ENCODE measurements around the gene PAM. TPM values are rescaled to one million over a fixed set of nuclear protein-coding genes. Genes with fewer than 3 reads are reported as not detected.

PAM gene
- total and polyA plus RNA-seq, 4 donors = 8.2 to 27.5 (median 13.7) TPM

DNA sequence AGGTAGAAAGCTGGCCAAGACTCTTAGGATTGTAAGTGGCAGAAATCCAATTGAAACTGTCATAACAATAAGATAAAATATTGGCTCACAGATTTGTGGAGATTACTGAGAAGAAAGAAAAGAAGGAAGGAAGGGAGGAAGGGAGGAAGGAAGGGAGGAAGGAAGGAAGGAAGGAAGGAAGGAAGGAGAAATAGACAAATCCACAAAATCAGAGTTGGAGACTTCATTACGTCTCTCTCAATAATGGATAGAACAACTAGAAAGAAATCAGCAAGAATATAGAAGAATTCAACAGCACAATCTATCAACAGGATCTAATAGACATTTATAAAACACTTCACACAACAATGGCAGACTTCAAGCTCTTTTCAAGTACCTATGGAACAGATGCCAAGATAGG lies 17.9 kb upstream of the PAM start:
- no peaks in the 10 kb centered on the region for H3K4me1 ChIP-seq (ENCODE audit: control insufficient read depth in 4 of 4, insufficient read depth in 4 of 4, low read length in 3 of 4)
- no peaks in the 10 kb centered on the region for H3K36me3 ChIP-seq (ENCODE audit: control insufficient read depth in 4 of 4, insufficient read depth in 3 of 4, low read depth in 1 of 4, low read length in 3 of 4)
- DNase-seq (ENCODE audit: low spot score) = no peak
- no peak overlapping the region for H3K9ac ChIP-seq (ENCODE audit: low read depth in 1 of 2, low read length in 2 of 2)
- no peak for TF ChIP-seq REST (IDR thresholded peaks at IDR 0.05)
- TF ChIP-seq YY1 (IDR thresholded peaks at IDR 0.05) = no peak
- TF ChIP-seq FOXA2 (IDR thresholded peaks at IDR 0.05) = no peak
- no peak for TF ChIP-seq JUND (IDR thresholded peaks at IDR 0.05)
- TF ChIP-seq NR2F2 (IDR thresholded peaks at IDR 0.05) = no peak
- TF ChIP-seq, protein P1, sequence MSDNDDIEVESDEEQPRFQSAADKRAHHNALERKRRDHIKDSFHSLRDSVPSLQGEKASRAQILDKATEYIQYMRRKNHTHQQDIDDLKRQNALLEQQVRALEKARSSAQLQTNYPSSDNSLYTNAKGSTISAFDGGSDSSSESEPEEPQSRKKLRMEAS (IDR thresholded peaks at IDR 0.05) = no peak
- no peak for TF ChIP-seq ATF3 (IDR thresholded peaks at IDR 0.05)
- TF ChIP-seq RAD21 (IDR thresholded peaks at IDR 0.05) = no peak
- no peak for TF ChIP-seq FOXA1 (IDR thresholded peaks at IDR 0.05)
- TF ChIP-seq RXRA (IDR thresholded peaks at IDR 0.05) = no peak
- no peak for TF ChIP-seq GABPA (IDR thresholded peaks at IDR 0.05 in 1 of 2, conservative IDR thresholded peaks at IDR 0.05 in 1 of 2)
- TF ChIP-seq, protein P2, sequence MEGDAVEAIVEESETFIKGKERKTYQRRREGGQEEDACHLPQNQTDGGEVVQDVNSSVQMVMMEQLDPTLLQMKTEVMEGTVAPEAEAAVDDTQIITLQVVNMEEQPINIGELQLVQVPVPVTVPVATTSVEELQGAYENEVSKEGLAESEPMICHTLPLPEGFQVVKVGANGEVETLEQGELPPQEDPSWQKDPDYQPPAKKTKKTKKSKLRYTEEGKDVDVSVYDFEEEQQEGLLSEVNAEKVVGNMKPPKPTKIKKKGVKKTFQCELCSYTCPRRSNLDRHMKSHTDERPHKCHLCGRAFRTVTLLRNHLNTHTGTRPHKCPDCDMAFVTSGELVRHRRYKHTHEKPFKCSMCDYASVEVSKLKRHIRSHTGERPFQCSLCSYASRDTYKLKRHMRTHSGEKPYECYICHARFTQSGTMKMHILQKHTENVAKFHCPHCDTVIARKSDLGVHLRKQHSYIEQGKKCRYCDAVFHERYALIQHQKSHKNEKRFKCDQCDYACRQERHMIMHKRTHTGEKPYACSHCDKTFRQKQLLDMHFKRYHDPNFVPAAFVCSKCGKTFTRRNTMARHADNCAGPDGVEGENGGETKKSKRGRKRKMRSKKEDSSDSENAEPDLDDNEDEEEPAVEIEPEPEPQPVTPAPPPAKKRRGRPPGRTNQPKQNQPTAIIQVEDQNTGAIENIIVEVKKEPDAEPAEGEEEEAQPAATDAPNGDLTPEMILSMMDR (IDR thresholded peaks at IDR 0.05; ENCODE audit: low read depth, low read length, missing input control) = no peak
- TF ChIP-seq HNF4A (conservative IDR thresholded peaks at IDR 0.05) = no peak
- TF ChIP-seq EGR1 (IDR thresholded peaks at IDR 0.05; ENCODE audit: low read depth in 2 of 2) = no peak
- TF ChIP-seq, protein P3, sequence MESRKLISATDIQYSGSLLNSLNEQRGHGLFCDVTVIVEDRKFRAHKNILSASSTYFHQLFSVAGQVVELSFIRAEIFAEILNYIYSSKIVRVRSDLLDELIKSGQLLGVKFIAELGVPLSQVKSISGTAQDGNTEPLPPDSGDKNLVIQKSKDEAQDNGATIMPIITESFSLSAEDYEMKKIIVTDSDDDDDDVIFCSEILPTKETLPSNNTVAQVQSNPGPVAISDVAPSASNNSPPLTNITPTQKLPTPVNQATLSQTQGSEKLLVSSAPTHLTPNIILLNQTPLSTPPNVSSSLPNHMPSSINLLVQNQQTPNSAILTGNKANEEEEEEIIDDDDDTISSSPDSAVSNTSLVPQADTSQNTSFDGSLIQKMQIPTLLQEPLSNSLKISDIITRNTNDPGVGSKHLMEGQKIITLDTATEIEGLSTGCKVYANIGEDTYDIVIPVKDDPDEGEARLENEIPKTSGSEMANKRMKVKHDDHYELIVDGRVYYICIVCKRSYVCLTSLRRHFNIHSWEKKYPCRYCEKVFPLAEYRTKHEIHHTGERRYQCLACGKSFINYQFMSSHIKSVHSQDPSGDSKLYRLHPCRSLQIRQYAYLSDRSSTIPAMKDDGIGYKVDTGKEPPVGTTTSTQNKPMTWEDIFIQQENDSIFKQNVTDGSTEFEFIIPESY (IDR thresholded peaks at IDR 0.05) = no peak
- H3K27ac ChIP-seq (ENCODE audit: low read depth in 1 of 2, low read length in 2 of 2) = no peak overlapping the region
- 77% methylated on average over 1 of the region's 1 CpG for WGBS
- H3K4me3 ChIP-seq (ENCODE audit: low read depth in 1 of 3, low read length in 3 of 3) = no peak overlapping the region
- no peaks in the 10 kb centered on the region for H3K9me3 ChIP-seq (ENCODE audit: control insufficient read depth in 4 of 4, low read length in 3 of 4)
- no peaks in the 10 kb centered on the region for H3K27me3 ChIP-seq (ENCODE audit: control insufficient read depth in 4 of 4, insufficient read depth in 4 of 4, low read length in 3 of 4)

GRCh38 chr5:102737805-102738469 lies 17.2 kb upstream of the PAM start:
- no peaks in the 10 kb centered on the region for H3K9me3 ChIP-seq (ENCODE audit: control insufficient read depth in 4 of 4, low read length in 3 of 4)
- H3K27me3 ChIP-seq (ENCODE audit: control insufficient read depth in 4 of 4, insufficient read depth in 4 of 4, low read length in 3 of 4) = no peaks in the 10 kb centered on the region
- 67% methylated on average over 7 of the region's 7 CpGs for WGBS
- H3K27ac ChIP-seq (ENCODE audit: low read depth in 1 of 2, low read length in 2 of 2) = no peak overlapping the region
- no peaks in the 10 kb centered on the region for H3K4me1 ChIP-seq (ENCODE audit: control insufficient read depth in 4 of 4, insufficient read depth in 4 of 4, low read length in 3 of 4)
- H3K4me3 ChIP-seq (ENCODE audit: low read depth in 1 of 3, low read length in 3 of 3) = no peak overlapping the region
- no peaks in the 10 kb centered on the region for H3K36me3 ChIP-seq (ENCODE audit: control insufficient read depth in 4 of 4, insufficient read depth in 3 of 4, low read depth in 1 of 4, low read length in 3 of 4)
- DNase-seq (ENCODE audit: low spot score) = no peak
- no peak overlapping the region for H3K9ac ChIP-seq (ENCODE audit: low read depth in 1 of 2, low read length in 2 of 2)
- TF ChIP-seq HNF4G (IDR thresholded peaks at IDR 0.05) = no peak
- no peak for TF ChIP-seq HNF4A (conservative IDR thresholded peaks at IDR 0.05)
- no peak for TF ChIP-seq GABPA (IDR thresholded peaks at IDR 0.05 in 1 of 2, conservative IDR thresholded peaks at IDR 0.05 in 1 of 2)
- TF ChIP-seq RXRA (IDR thresholded peaks at IDR 0.05) = no peak
- TF ChIP-seq SP1 (IDR thresholded peaks at IDR 0.05) = no peak
- no peak for TF ChIP-seq JUND (IDR thresholded peaks at IDR 0.05)
- no peak for TF ChIP-seq FOXA2 (IDR thresholded peaks at IDR 0.05)
- TF ChIP-seq REST (IDR thresholded peaks at IDR 0.05) = no peak
- no peak for TF ChIP-seq YY1 (IDR thresholded peaks at IDR 0.05)
- no peak for TF ChIP-seq NR2F2 (IDR thresholded peaks at IDR 0.05)
- no peak for TF ChIP-seq RAD21 (IDR thresholded peaks at IDR 0.05)
- TF ChIP-seq, protein P3 (IDR thresholded peaks at IDR 0.05) = no peak
